Keratinocyte (primary cell): ENCODE results near the gene DCXR. TPM values are rescaled to one million over a fixed set of nuclear protein-coding genes. Genes with fewer than 3 reads are reported as not detected.

Source experiments
- DNase-seq: peaks from one replicate; pipeline ENCODE4 v3.0.0-alpha.2; 2011; ENCODE audit warnings: low read depth, missing footprints, low spot score
- FAIRE-seq: peaks from 2 replicates; lab custom pipeline; 2011; peaks lifted over from hg19 to GRCh38; lab: Jason Lieb, UNC
- H2AFZ ChIP-seq: 2 replicates; pipeline ENCODE4 v1.6.0; 2012; ENCODE audit warnings: low read length, control low read depth, inconsistent platforms; ENCODE audit not compliant: control insufficient read depth
- H3K27ac ChIP-seq: 2 replicates; pipeline ENCODE4 v1.5.1; 2011; ENCODE audit warnings: low read length; ENCODE audit not compliant: control insufficient read depth, insufficient read depth
- H3K27me3 ChIP-seq: 3 replicates; pipeline ENCODE4 v1.6.0; 2011; ENCODE audit warnings: low read length; ENCODE audit not compliant: control insufficient read depth, insufficient read depth; ENCODE audit errors: extremely low read depth
- H3K36me3 ChIP-seq, 2 experiments: 2 replicates in 1 of 2; 3 replicates in 1 of 2; pipeline ENCODE4 v1.5.1; 2011; ENCODE audit warnings: low read length in 2 of 2, mild to moderate bottlenecking in 1 of 2; ENCODE audit not compliant: control insufficient read depth in 2 of 2, insufficient read depth in 2 of 2; ENCODE audit errors: extremely low read depth in 1 of 2
- H3K4me1 ChIP-seq: 3 replicates; pipeline ENCODE4 v1.5.1; 2011; ENCODE audit warnings: low read length; ENCODE audit not compliant: control insufficient read depth, insufficient read depth; ENCODE audit errors: extremely low read depth
- H3K4me2 ChIP-seq: 3 replicates; pipeline ENCODE4 v1.6.0; 2011; ENCODE audit warnings: low read depth, low read length; ENCODE audit not compliant: control insufficient read depth, insufficient read depth; ENCODE audit errors: extremely low read depth
- H3K4me3 ChIP-seq, 3 experiments: fragments of 200-600 bp in 1 of 3; sonication (generic) in 1 of 3; 2 replicates in 2 of 3; 3 replicates in 1 of 3; pipeline ENCODE4 v1.5.1; 2011 to 2016; ENCODE audit warnings: low read length in 3 of 3, mild to moderate bottlenecking in 3 of 3, control low read depth in 2 of 3, inconsistent platforms in 1 of 3, low read depth in 1 of 3, mixed read lengths in 1 of 3, mixed run types in 1 of 3, moderate library complexity in 1 of 3; ENCODE audit not compliant: control insufficient read depth in 2 of 3, insufficient read depth in 2 of 3; ENCODE audit errors: extremely low read depth in 1 of 3
- H3K79me2 ChIP-seq: 2 replicates; pipeline ENCODE4 v1.6.0; 2012; ENCODE audit warnings: low read length; ENCODE audit not compliant: control insufficient read depth, insufficient read depth
- H3K9ac ChIP-seq: 3 replicates; pipeline ENCODE4 v1.6.0; 2011; ENCODE audit warnings: low read length; ENCODE audit not compliant: control insufficient read depth, insufficient read depth; ENCODE audit errors: extremely low read depth
- H3K9me1 ChIP-seq: 3 replicates; pipeline ENCODE4 v1.6.0; 2011; ENCODE audit warnings: low read length; ENCODE audit not compliant: control insufficient read depth, insufficient read depth; ENCODE audit errors: extremely low read depth
- H3K9me3 ChIP-seq: 2 replicates; pipeline ENCODE4 v1.5.1; 2012; ENCODE audit warnings: low read depth, low read length; ENCODE audit not compliant: control insufficient read depth
- H4K20me1 ChIP-seq: 3 replicates; pipeline ENCODE4 v1.6.0; 2011; ENCODE audit warnings: low read length; ENCODE audit not compliant: control insufficient read depth, insufficient read depth; ENCODE audit errors: extremely low read depth
- CTCF ChIP-seq, 3 experiments: IDR thresholded peaks in 1 of 3; conservative IDR thresholded peaks in 1 of 3; optimal IDR thresholded peaks in 1 of 3; 2 replicates in 2 of 3; 3 replicates in 1 of 3; pipeline versions ENCODE3 to v1.5.1; 2011; ENCODE audit warnings: low read length in 3 of 3, mild to moderate bottlenecking in 3 of 3, moderate library complexity in 2 of 3, control low read depth in 1 of 3, inconsistent platforms in 1 of 3; ENCODE audit not compliant: insufficient read depth in 2 of 3; ENCODE audit errors: extremely low read depth in 1 of 3
- EZH2 ChIP-seq: IDR thresholded peaks from one replicate; pipeline ENCODE4 v1.6.1; 2012; ENCODE audit warnings: inconsistent platforms, mild to moderate bottlenecking, low read length, moderate library complexity
- dilution Hi-C: fragments of 300-500 bp; cut with MboI; formaldehyde crosslinking; loops from one replicate; pipeline ENCODE4 v1.7.0; 2020; ENCODE audit warnings: low sequenced_read_pairs; ENCODE audit not compliant: extremely low pct_ligation_motif_present
- polyA plus RNA-seq, 5 experiments: library from polyadenylated mRNA; depleted of rRNA in 3 of 5; stranded (reverse) in 3 of 5; stranded (forward) in 1 of 5; unstranded in 1 of 5; fragments of >200 nt; gene quantifications; 1 replicate in 1 of 5; 2 replicates in 3 of 5; 3 replicates in 1 of 5; pipeline versions ENCODE4 v1.2.1 to v1.2.3, GENCODE V29; 2011 to 2012; ENCODE audit warnings: missing spikeins in 2 of 5, low read depth in 1 of 5, low replicate concordance in 1 of 5

Gene DCXR
- polyA plus RNA-seq, 1 donor (not counting 4 experiments of a cell fraction or from before 2014, with no cell fraction given): 45.4 TPM

GRCh38 chr17:82078433-82078832, 40.9 kb upstream of the DCXR start:
- H2AFZ ChIP-seq: no peak overlapping the region
- H3K9me3 ChIP-seq: no peaks in the 10 kb centered on the region
- H3K36me3 ChIP-seq: peaks cover 37 to 40% of the 10 kb centered on the region in 2 experiments
- H3K4me3 ChIP-seq: no peak overlapping the region
- H3K27me3 ChIP-seq: no peaks in the 10 kb centered on the region
- dilution Hi-C loops: no loop called here
- no peak overlapping the region for H3K4me2 ChIP-seq
- H3K27ac ChIP-seq: no peak overlapping the region
- peaks cover 15% of the 10 kb centered on the region for H4K20me1 ChIP-seq
- no peak overlapping the region for H3K9ac ChIP-seq
- DNase-seq (no peak), FAIRE-seq (no peak)
- no peaks in the 10 kb centered on the region for H3K9me1 ChIP-seq
- H3K79me2 ChIP-seq: no peaks in the 10 kb centered on the region
- no peaks in the 10 kb centered on the region for H3K4me1 ChIP-seq
- TF ChIP-seq CTCF (optimal IDR thresholded peaks at IDR 0.05 in 1 of 3, IDR thresholded peaks at IDR 0.05 in 1 of 3, conservative IDR thresholded peaks at IDR 0.05 in 1 of 3; ENCODE audit: extremely low read depth in 1 of 3, insufficient read depth in 2 of 3, low read length in 3 of 3): no peak
- TF ChIP-seq EZH2: no peak

- H3K9me1 ChIP-seq: no peaks in the 10 kb centered on the region
These were observed 40.3 kb upstream of the DCXR start for GRCh38 chr17:82077617-82078358.

More at GRCh38 chr17:82077617-82078358, 40.3 kb upstream of the DCXR start:
- TF ChIP-seq EZH2: no peak
- TF ChIP-seq CTCF (optimal IDR thresholded peaks at IDR 0.05 in 1 of 3, IDR thresholded peaks at IDR 0.05 in 1 of 3, conservative IDR thresholded peaks at IDR 0.05 in 1 of 3; ENCODE audit: extremely low read depth in 1 of 3, insufficient read depth in 2 of 3, low read length in 3 of 3): no peak
- Histone ChIP-seq H3K4me3 (no peak overlapping the region), H3K27me3 (no peaks in the 10 kb centered on the region), H3K36me3 (peaks cover 30 to 35% of the 10 kb centered on the region in 2 experiments), H3K27ac (no peak overlapping the region), H3K9me3 (no peaks in the 10 kb centered on the region), H2AFZ (no peak overlapping the region), H4K20me1 (peaks cover 11% of the 10 kb centered on the region), H3K79me2 (no peaks in the 10 kb centered on the region), H3K4me1 (no peaks in the 10 kb centered on the region), H3K4me2 (no peak overlapping the region), H3K9ac (no peak overlapping the region)
- dilution Hi-C loops: no loop called here
- DNase-seq: no peak
- no peak for FAIRE-seq
